HPDE6-E6E7 (cell line): ENCODE data around the gene GRM8.

Source experiments
- DNase-seq: peaks from one replicate; pipeline ENCODE4 v3.0.0; 2011; ENCODE audit warnings: missing footprints; ENCODE audit errors: extremely low spot score

The GRM8 gene

DNA sequence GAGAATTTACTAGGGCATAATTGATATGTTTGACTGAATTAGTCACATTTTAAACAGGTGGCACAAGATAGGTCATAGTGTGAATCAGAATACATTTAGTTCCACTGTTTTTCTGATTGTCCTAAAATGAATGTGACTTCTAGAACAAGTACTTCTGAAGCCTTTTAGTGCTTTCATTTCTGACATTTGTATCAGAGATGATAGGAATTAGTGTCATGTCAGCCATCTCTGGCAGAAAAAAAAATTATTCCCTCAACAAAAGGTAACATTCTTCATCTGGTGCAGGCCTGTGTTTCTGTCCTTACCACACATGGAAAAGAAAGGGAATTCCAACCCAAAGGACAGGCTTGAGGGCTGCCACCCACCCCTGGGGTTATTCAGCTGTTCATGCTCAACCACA, 21.3 kb downstream of the GRM8 start:
- no peak for DNase-seq

DNA sequence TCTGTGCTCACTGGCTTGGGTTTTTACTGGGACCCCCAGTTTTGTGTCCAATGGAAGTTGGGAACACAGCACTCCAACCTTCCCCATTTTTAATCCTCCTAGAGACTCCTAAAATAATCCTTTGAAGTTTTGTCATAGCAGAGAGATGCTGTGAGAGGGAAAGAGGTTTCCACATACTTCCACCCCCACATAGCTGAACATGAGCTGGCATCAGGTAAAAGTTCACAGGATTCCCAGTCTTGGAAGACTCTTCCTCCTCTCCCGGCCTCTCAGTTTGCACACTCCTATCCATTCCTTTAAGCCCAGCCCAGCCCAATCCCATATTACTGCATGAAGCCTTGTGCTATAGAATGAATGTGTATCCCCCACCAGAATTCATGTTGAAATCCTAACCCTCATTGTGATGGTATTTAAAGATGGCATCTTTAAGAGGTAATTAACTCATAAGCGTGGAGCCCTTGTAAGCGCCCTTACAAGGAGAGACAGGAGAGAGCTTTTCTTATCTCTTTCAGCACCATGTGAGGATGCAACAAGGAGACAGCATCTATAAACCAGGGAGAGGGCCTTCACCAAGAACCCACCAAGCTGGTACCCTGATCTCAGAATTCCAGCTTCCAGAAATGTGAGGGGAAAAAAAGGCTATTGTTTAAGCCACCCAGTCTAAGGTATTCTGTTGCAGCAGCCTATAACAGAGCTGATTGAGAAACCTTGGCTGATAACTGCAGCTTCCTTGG, 22.4 kb downstream of the GRM8 start:
- no peak for DNase-seq

DNA sequence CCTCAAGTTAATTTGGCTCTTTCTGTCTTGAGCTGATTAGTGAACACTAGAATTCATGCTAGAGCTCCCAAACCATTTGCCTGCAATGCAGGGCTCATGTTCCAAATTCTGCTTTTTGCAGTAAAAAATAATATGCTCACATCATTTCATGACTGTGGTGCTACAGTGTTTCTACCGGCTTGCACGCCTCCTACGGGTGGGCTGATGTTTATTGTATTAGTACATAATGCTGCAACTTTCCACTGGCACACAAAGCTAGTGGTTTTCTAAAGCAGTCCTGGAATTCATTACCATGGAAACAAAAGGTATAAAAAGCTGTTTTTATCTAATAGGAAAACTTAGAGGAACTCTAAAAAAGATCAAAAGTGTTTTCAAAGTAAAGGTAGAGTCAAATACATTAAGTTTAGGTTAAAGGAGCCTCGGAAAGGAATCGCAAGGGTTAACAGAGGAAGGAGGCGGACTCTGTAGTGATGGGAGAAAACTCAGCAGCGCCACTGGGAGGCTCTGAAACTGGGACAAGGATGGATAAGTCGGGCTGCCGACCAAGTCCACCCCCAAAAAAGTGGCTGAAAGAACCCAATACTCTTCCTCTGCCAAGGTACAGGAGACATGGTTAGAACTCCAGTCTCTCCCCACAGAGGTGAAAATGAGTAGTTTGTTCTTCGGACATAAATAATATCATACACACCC, 25.9 kb downstream of the GRM8 start:
- DNase-seq: no peak

DNA sequence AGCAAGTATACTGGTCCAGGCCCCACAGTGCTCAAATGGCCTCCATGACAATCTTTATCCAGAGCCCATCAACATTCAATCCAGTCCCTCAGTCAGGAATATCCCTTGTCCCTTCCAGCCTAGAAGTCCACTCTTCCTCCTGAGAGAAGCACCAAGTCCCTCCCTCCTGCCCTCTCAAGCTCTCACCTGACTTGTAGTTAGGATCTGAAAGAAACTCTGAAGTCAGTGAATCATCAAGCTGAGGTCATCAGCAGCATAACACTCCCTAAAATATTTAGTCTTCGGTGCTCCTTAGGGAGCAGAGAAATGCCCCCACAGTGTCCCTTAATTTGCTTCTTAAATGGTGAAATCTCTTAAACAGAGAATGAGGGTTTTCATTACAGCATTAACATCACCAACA, 31.0 kb downstream of the GRM8 start:
- no peak for DNase-seq

DNA sequence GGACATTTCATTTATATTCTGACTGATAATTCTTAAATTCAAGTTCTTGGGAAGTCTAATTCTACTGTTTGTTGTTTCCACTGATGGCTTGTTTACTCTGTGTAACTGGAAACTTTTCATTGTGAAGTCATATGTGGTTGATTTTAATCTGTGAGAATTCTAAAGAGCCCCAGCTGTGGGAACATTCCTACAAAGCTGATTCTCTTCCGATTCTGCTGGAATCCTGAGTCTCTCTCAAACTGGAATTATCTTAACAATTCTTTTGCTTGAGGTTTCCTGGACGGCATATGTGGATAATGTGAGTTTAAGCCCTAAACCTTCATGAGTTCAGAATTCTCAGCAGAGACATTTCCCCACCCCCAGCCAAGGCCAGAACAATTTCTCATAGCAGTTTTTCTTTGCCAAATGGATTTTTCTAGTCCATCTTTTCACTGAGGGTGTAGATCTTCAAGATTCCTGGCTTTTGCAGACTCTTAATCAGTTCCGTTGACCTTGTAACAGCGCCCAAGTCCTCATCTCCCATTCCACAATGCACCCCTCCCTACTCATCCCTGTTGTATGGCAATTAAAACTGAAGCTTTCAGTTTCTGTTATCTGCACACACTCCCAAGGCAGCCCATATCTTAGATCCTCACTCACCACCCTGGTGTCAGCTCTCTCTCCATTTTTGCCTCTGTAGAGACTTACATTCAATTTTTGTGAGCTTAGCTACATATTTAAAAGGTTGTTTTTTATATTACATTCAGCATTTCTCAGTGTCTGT, 37.6 kb downstream of the GRM8 start:
- no peak for DNase-seq

DNA sequence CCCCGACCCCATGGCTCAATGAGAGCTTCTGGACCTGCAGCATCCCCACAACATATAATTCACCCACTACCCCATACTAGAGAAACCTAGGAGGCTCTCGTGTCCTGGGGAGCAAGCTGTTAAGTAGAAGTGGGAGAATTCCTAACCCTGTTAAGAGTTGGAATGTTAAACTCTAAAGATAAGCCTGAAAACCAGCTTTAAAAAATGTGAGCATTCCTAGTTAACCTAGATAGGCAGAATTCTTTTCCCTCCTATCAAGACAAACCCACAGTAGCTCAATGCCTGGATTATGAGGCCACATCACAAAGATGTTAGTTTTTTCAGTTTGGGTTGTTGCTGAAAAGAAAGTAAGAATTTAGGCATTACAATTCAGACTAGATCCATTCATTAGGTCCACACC, 42.9 kb downstream of the GRM8 start:
- DNase-seq: no peak

DNA sequence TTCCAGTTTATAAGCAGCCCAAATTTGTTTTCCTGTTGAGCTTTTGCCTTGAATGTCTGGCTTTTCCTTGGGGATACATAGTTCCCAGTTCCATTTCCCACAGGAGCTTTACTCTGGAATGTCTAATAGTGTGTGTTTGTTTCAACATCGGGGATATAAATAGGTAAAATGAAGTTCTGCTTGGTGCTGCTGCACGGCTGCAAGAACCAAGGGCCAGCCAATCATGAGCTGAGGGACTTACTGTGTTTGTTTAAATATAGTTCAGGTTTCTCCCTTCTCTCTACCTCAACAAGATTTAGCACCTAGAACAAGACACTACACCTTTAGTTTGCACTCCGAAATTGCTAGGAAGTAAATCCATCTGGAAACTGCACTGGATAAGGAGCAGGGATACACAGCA, 43.9 kb downstream of the GRM8 start:
- DNase-seq: no peak

DNA sequence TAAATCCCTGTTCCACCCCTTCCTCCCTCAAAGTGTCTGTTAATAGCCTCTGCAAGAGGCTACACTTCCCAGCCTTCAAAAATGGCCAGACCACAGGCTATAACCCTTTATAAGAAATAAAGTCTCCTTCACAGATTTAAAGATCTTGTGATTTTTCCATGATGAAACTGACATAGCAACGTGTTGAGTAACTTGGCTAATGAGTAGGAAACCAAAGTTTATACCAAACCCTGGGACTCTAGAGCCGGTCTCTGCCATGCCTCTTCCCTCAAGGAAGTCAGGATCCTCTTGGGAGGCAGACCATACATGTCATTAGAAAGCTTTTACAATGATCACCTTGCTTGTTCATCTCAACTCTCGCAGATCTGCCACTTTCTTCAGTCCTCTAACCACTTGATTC, 44.4 kb downstream of the GRM8 start:
- no peak for DNase-seq

DNA sequence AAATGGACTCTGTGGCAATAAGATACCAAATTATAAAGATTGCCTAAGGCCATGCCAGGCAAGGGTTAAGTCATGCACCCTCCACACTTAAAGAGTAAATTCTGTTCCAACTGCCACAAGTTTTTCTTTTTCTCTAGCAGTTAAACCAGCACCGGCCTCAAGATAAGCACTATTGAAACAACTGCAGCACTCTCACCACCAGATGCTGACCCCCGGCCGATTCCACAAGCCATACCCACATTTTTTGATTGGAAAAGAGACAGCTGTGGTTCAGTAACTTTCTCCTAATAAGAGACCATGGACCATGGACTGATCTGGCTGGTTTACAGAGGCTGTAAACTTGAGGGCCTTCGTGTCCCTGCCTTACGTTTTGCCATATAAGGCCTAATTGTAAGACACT, 44.9 kb downstream of the GRM8 start:
- no peak for DNase-seq

DNA sequence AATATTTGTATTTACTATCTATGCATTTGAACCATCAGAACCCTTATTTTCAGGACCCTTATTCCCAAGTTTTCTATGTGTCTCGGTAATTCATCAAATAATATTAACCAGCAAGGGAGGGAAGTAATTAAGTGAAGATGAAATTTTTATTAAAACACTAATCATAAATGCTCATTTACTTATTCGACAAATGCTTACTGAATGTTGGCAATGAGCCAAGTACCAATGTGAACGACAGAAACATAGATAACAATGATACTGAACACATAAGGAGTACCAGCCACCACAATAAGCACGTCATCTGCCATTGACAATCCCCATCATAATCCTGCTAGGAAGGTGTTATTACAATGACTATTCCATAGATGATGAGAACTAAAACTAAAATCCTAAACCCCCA, 45.5 kb downstream of the GRM8 start:
- no peak for DNase-seq

DNA sequence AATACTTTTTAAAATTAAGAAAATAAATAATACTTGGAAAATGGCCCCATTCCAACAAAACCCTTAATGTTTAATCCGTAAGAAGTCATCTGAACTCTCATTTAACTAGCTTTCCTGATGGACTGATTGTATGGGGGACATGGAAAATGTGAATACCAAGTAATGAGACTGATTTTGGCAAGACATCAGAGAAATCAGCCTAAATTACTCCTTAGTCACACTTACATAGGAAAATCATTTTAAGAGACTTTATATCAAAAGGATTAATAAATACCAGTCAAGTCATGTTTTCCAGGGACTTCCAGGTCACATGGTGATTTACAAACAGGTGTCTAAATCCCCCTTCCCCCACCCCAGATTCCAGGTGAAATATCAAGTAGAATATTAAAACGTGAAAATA, 58.2 kb downstream of the GRM8 start:
- DNase-seq: no peak

DNA sequence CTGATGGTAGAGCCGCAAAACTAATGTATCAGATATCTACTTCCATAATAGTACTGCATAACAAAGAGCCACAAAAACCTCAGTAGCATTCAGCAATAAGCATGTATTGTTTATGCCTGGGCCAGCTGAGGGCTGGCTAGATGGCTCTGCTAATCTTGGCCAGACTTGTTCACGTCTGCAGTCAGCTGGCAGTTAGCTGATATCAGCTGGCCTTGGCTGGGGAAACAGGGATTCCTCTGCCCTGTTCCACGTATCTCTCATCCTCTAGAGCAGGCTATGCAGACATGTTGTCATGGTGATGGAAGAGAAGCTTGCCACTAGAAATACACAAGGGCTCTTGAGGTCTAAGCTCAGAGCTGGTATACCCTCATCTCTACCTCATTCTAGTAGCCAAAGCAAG, 62.9 kb downstream of the GRM8 start:
- DNase-seq: no peak

DNA sequence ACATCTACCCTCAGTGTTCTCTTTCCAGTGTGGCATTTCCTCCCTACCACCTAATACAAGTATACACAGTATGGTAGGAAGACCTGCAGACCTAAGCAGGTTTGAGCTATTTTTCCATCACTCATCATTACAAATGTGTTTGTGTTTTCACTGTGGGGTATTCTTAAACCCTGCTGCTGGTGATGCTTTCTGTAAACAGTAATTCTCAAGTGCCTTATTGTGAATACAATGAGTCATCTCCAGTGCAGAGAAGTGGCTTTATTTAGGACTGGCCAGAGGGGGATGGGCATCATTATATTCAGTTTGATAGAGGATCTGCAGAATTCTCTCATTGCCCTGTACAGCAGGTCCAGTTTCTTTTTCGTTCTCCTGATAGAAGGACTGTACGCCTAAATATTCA, 63.7 kb downstream of the GRM8 start:
- DNase-seq: no peak

DNA sequence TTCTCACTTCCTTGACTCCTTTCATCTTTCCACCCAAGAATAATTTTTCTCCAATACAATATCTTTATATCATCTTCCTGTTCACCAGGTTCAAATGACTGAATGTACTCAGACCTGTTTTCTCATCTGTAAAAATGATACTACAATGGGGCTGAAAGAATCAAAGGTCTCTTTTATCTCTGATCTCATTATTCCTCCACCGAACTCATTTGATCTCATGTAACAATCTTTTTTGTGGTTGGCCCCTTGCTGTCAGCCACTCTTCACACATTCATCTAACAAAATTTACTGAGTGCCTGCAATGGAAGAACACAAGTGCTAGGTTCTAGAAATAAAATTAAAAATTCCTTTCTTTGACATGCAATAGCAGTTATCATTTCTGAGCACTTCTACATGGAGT, 65.0 kb downstream of the GRM8 start:
- DNase-seq: no peak

DNA sequence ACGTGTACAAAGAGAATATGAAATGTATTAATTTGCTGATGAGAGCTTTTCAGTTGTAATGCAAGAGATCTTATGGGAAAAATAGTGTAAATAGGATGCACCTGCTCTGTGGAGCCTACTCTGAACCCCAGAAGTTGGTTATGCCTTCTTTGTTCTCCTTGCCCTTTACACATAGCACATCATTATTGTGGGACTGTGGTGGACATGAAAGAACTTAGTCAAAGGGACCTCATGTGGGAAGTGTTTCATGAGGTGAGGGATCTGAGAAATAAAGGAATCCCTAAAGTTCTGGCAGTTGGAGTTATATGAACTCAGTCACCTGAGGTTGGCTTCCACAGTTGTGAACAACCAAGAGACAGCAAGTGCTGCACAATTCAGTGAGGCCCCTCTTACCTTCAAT, 66.1 kb downstream of the GRM8 start:
- no peak for DNase-seq

DNA sequence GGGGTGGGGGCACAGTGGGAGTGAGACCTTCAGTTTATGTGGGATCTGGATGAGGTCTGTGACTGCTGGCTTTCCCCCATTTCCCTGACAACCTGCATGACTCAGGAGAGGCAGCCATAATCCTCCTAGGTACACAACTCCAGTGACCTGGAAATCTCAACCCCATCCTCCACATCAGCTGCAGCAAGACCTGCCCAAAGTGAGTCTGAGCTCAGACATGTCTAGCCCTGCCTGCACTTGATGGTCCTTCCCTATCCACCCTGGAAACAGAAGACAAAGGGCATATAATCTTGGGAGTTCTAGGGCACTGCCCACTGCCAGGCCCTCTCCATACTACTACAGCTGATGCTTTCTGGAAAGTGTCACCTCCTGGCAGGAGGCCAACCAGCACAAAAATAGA, 75.6 kb downstream of the GRM8 start:
- no peak for DNase-seq

DNA sequence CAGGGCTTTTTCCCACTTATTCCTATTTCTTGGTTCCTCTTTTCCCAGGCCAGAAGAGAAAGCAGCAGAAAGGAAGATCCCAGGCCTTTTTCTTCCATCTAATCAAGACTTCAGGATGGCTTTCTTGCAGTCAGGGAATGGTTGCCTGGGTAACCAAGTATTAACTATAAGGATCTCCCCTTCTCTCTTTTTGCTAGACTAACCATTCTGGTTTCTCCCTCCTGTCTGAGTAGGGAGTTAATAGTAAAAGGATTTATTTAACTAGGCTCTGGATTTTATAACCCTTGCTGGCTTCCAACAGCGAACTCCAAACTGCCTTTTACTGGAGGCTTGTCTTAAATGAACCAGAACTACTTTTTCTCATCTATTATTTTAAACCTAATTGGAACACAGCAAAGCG, 90.4 kb downstream of the GRM8 start:
- DNase-seq: no peak

DNA sequence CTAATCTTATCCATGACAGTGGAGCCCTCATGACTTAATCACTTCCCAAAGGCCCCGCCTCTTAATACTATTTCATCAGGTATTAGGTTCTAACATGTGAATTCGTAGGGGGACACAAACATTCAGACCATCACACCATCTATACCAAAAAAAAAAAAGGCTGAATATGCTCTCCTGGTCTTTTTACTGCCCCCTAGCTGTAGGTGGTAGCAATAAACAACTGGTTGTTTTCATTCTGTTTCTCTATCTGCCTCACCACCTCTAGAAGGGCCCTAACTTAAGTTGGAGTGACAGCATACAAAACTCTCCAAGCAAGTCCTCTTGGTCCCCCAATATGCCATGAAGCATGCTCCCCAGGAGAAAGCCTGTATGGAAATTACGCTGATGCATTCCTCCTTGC, 94.1 kb downstream of the GRM8 start:
- no peak for DNase-seq

DNA sequence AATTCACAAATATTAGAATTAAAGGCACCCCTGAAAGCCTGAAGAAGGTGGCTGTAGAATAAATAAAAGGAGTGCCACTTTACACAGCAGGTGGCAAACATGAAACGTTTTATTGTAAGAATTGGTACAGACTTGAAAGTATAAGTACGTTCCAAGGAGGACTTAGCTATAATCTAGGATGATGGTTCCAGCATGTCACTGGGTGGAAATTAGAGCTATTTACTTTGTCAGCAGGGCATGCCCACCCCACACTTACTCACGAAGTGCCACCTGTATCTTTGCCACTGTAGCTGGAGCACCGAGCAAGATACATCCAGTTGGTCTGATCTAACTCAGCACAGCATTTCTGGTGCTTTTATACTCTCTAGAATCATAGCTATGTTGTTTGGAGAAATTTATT, 97.8 kb downstream of the GRM8 start:
- DNase-seq: no peak

DNA sequence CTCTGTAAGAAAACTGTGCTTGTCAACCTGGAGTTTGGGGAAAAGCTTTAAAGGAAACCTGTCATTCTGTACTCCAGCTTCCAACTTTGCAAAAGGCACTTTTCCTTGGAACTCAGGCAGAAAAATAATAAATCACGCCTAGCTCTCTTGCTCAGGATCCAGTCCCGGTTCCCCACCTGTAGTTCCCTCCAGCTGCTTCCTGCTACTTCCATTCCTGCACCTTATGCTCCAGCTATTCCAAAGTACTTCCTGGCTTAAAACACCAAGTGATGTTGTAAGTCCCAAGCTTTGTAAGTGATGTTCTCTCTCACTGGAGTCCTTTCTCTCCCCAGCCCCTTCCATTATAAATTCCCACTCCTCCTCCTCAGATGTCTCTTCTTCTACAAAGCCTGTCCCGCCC, 98.6 kb downstream of the GRM8 start:
- DNase-seq: no peak

DNA sequence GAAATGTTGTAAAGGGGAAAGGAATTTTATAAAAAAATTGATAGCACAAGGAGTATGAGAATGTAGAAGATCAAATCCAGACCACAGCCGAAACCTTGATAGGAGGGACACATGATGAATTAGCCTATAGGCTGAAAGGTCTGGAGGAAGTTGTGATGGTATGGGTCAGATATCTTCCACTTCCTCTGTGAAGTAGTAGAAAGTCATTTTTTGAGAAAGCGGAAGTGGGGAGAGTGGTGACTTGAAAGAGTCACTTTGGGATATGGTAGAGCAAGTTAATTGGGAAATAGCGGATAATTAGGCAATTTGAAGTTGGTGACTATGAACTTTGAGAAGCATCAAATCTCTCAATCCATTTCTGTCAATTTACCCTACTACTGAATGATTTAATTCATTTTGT, 99.4 kb downstream of the GRM8 start:
- no peak for DNase-seq

DNA sequence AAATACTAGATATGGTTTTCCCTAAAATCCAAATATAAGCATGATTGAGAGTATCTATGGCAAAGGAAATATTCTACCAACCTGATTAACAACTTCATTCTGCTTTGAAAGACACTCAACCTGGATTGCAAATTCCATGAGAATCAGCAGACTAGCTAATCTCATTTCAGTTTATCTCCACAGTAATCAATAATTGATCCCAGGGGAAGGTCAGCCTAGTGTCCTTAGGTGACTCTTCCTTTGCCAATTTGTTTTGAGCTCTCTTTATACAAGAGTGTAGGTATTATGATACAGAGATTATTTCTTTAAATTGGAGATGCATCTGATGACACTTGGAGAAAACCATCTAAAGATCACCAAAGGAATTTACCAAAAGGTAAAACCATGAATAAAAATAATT, 100.3 kb downstream of the GRM8 start:
- DNase-seq: no peak

DNA sequence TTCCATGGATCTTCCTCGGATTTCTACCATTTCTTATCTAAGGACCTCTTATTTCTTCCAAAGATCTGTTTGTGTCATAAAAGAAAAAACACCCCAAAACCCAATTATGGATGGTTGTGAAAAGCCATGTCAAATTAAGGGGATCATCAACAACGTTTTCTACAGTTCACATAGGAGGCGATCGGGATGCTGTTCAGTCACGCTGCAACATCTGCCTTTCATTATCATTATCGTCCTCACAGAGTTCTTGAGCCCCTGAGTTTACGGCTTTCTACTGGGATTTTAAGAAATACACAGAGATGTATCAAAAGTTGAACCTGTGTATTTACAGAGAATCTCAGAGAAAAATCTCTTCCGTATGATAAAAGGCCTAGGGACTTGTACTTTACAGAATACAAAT, 101.4 kb downstream of the GRM8 start:
- DNase-seq: no peak
